Body of pancreas (tissue), 4 donors: ENCODE results near the gene PRF1.

Source experiments
- POLR2A ChIP-seq, 3 donors: fragments of 450-650 bp; IDR thresholded peaks; one replicate each; pipeline ENCODE4 v1.6.1; 2016; ENCODE audit warnings: antibody characterized with exemption in 3 of 3, mild to moderate bottlenecking in 2 of 3
- TF ChIP-seq, protein P1 (sequence below), 7 experiments: fragments of 450-650 bp in 4 of 7; fragments of 200-600 bp in 3 of 7; sonication (generic) in 3 of 7; IDR thresholded peaks; one replicate each; pipeline ENCODE4 v1.5.1; 2016 to 2019; ENCODE audit warnings: antibody characterized with exemption in 7 of 7

DNA sequence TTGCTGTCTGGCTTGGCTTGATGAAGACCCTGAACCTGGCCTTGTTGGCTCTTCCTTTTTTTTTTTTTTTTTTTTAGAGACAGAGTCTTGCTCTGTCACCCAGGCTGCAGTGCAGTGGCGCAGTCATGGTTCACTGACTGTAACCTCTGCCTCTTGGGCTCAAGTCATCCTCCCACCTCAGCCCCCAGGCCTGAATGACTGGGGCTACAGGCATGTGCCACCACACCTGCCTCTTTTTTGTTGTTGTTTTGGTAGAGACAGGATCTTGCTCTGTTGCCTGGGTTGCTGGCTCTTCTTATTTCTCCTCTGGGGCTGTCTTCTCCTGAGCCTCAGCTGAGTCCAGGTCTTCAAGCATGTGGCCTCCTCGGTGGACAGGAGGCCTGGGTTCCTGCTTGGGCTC, 44.7 kb downstream of the PRF1 start:
- TF ChIP-seq POLR2A (IDR thresholded peaks at IDR 0.05): no peak
- TF ChIP-seq, protein P1, sequence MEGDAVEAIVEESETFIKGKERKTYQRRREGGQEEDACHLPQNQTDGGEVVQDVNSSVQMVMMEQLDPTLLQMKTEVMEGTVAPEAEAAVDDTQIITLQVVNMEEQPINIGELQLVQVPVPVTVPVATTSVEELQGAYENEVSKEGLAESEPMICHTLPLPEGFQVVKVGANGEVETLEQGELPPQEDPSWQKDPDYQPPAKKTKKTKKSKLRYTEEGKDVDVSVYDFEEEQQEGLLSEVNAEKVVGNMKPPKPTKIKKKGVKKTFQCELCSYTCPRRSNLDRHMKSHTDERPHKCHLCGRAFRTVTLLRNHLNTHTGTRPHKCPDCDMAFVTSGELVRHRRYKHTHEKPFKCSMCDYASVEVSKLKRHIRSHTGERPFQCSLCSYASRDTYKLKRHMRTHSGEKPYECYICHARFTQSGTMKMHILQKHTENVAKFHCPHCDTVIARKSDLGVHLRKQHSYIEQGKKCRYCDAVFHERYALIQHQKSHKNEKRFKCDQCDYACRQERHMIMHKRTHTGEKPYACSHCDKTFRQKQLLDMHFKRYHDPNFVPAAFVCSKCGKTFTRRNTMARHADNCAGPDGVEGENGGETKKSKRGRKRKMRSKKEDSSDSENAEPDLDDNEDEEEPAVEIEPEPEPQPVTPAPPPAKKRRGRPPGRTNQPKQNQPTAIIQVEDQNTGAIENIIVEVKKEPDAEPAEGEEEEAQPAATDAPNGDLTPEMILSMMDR (IDR thresholded peaks at IDR 0.05): no peak
